Aorta (tissue), 5 donors: ENCODE data around the gene UBE3D. TPM values are rescaled to one million over a fixed set of nuclear protein-coding genes. Genes with fewer than 3 reads are reported as not detected.
"Not testable (repeated sequence)": the region's sequence is repeated elsewhere in the genome, so short reads cannot be mapped to it uniquely, and the experiment has no call there.

Source experiments
- ATAC-seq: fragments of 200-7000 bp; cut with Tn5 transposase; one replicate; pipeline ENCODE4 v1.9.1; 2022; ENCODE audit warnings: moderate library complexity; ENCODE audit not compliant: low FRiP score
- DNase-seq, 2 donors: peaks; one replicate each; pipeline ENCODE4 v3.0.0-alpha.2; 2020
- H3K27ac ChIP-seq, 2 donors: one replicate each; pipeline ENCODE4 v1.5.1; 2013; ENCODE audit warnings: low read length in 2 of 2, mild to moderate bottlenecking in 2 of 2, moderate library complexity in 2 of 2, control low read depth in 1 of 2, inconsistent platforms in 1 of 2, low read depth in 1 of 2
- H3K27me3 ChIP-seq, 2 donors: one replicate each; pipeline ENCODE4 v1.6.1; 2013; ENCODE audit warnings: control low read depth in 1 of 2, low read length in 1 of 2, mild to moderate bottlenecking in 1 of 2, moderate library complexity in 1 of 2; ENCODE audit not compliant: insufficient read depth in 2 of 2, control insufficient read depth in 1 of 2
- H3K36me3 ChIP-seq, 2 donors: one replicate each; pipeline ENCODE4 v1.6.1; 2013; ENCODE audit warnings: control low read depth in 1 of 2, low read length in 1 of 2, mild to moderate bottlenecking in 1 of 2; ENCODE audit not compliant: insufficient read depth in 2 of 2, control insufficient read depth in 1 of 2
- H3K4me1 ChIP-seq, 2 donors: one replicate each; pipeline ENCODE4 v1.6.1; 2013; ENCODE audit warnings: low read length in 2 of 2, control low read depth in 1 of 2, mild to moderate bottlenecking in 1 of 2, moderate library complexity in 1 of 2; ENCODE audit not compliant: insufficient read depth in 2 of 2, control insufficient read depth in 1 of 2
- H3K4me3 ChIP-seq, 2 donors: one replicate each; pipeline ENCODE4 v1.5.1; 2013; ENCODE audit warnings: low read length in 2 of 2, control low read depth in 1 of 2, mild to moderate bottlenecking in 1 of 2
- H3K9me3 ChIP-seq: one replicate; pipeline ENCODE4 v1.6.1; 2013; ENCODE audit warnings: mild to moderate bottlenecking, low read length; ENCODE audit not compliant: control insufficient read depth
- WGBS, 2 donors: extraction: QIAGEN DNeasy Blood & Tissue Kit; methylation state at CpG; one replicate each; pipeline ENCODE4 v1.1.7; 2013; 5-methylcytosine and 5-hydroxymethylcytosine counted together
- intact Hi-C, 2 donors: fragments of 100-400 bp; cut with DNase I; formaldehyde crosslinking; loops; one replicate each; pipeline versions ENCODE4 v1.14.2 to v1.15.0; 2022
- polyA plus RNA-seq, 2 donors: library from polyadenylated mRNA; stranded (reverse); fragments of 200-250 nt; gene quantifications; one replicate each; pipeline ENCODE4 v1.2.3, GENCODE V29; 2013
- total RNA-seq, 2 donors: library from RNA; stranded (reverse); fragmentation: NEBNext Ultra II Directional; extraction: Animal tissue kit (Norgen Biotek cat#: 25700); gene quantifications; one replicate each; pipeline ENCODE4 v1.2.1, GENCODE V29; 2021
- donor health status: healthy with polysubstance abuse.
- donor health status: Bipolar disorder and iron deficiency.
- donor health status: DM: no; HTN: no; CAD: no.
- donor health status: DM: no; HTN: no; CAD: no.
- donor health status: DM: yes; HTN: yes; CAD: no.

UBE3D gene
- total and polyA plus RNA-seq, 4 donors: 1.8 to 7.7 (median 3.7) TPM

DNA sequence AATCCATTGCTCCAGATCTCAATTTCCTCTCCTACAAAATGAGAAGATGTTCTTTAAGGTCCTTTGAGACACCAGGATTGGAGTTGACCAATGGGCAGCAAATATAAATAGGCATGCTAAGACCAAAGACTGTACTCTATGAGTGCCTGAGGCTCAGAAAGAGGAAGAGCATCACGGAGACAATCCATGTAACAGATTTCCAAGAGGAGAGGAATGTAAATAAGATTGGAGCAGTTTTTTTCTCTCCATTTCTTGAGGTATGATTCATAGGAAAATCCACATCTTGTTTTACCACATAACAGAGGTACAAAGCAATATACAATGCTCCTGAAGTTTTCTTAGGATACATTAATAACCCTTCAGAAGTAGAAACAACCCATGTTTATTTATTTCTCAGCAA lies 109.8 kb downstream of the UBE3D start:
- no peak overlapping the region for H3K27ac ChIP-seq
- H3K27me3 ChIP-seq: no peaks in the 10 kb centered on the region
- WGBS, 2 donors: 83 to 86% methylated on average over 1 of the region's 1 CpG
- H3K9me3 ChIP-seq: peaks cover 1% of the 10 kb centered on the region
- ATAC-seq (no peak), DNase-seq (no peak)
- H3K36me3 ChIP-seq: no peaks in the 10 kb centered on the region
- H3K4me3 ChIP-seq: no peak overlapping the region
- intact Hi-C loops: no loop called here
- no peaks in the 10 kb centered on the region for H3K4me1 ChIP-seq

DNA sequence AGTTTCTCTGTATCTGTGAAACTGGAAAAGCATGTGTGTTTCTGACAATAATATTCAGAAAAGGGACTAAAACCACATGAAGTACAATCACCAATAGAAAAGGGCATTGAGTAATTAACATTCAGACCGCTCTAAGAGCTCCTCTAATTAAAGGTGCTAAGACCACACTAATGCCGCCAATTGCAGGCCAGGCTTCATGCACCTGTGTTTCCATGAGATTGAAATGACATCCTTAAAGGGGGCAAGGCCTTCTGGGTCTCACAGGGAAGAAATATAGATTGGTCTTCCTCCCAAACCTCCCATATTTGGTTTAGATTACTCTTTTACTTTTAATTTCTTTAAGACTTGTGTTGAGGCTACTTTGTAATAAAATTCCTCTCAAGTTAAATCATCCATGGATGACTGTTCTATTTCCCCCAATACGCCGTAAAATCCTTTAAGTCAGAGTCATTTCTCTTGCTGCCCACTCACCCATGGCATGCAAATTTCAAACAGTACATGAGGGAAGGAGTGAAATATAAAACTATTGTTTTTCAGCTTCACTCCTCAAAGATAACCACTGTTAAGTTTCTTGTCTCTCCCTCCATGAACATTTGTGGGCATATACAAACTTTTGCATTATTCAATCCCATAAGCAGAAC lies 110.6 kb downstream of the UBE3D start:
- no peak for ATAC-seq
- H3K27ac ChIP-seq: no peak overlapping the region
- intact Hi-C loops: no loop called here

DNA sequence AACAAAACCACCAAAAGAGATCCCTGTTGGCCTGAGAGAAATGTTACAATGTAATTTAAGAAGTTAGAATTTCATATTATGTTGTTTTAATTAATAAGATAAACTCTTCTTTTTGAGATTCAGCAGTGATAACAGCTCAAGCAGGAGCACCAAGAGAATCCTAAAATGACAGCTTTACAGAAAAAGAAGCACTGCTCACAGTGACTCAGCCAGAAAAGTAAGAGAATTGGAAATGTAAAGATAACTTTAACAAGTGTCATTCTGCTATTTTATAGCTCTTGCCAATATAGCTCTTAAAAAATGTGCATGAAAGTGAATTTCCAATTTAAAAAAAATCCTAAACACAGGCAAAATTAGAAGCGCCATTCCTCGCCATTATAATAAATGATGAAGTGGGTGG lies 111.3 kb downstream of the UBE3D start:
- intact Hi-C loops: no loop called here
- H3K36me3 ChIP-seq: no peaks in the 10 kb centered on the region
- H3K9me3 ChIP-seq: peaks cover 1% of the 10 kb centered on the region
- no peak overlapping the region for H3K27ac ChIP-seq
- H3K4me1 ChIP-seq: no peaks in the 10 kb centered on the region
- H3K27me3 ChIP-seq: no peaks in the 10 kb centered on the region
- 71 to 97% methylated on average over 2 of the region's 2 CpGs for WGBS, 2 donors
- ATAC-seq (no peak), DNase-seq (no peak)
- no peak overlapping the region for H3K4me3 ChIP-seq

More for the DNA sequence above, 110.6 kb downstream of the UBE3D start:
- Histone ChIP-seq H3K4me1 (no peaks in the 10 kb centered on the region), H3K36me3 (no peaks in the 10 kb centered on the region), H3K27me3 (no peaks in the 10 kb centered on the region), H3K9me3 (peaks cover 1% of the 10 kb centered on the region), H3K4me3 (no peak overlapping the region)
- DNase-seq: no peak
- WGBS, 2 donors: 80 to 85% methylated on average over 4 of the region's 4 CpGs

DNA sequence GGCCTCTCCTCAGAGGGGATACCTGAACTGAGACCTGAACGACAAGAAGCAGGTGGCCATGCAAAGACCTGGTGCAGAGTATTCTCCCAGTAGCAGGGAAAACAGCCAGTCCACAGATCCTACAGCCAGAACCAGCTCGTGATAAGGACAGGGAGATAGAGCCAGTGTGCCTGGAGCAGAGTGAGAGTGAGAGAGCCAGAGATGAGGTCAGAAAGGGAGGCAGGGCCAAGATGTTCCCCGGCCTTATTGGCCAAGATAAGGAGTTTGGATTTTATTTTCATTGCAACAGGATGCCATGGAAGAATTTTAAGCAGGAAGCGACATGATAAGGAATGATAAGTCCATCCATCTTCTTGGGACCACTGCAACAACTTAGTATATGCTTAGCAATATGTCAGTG lies 111.8 kb downstream of the UBE3D start:
- Histone ChIP-seq H3K9me3 (peaks cover 1% of the 10 kb centered on the region), H3K4me3 (no peak overlapping the region), H3K36me3 (no peaks in the 10 kb centered on the region), H3K4me1 (no peaks in the 10 kb centered on the region), H3K27ac (no peak overlapping the region), H3K27me3 (no peaks in the 10 kb centered on the region)
- ATAC-seq (peak; percentile 63), DNase-seq (no peak)
- intact Hi-C loops: no loop called here
- WGBS, 2 donors: 4 to 11% methylated on average over 4 of the region's 4 CpGs

DNA sequence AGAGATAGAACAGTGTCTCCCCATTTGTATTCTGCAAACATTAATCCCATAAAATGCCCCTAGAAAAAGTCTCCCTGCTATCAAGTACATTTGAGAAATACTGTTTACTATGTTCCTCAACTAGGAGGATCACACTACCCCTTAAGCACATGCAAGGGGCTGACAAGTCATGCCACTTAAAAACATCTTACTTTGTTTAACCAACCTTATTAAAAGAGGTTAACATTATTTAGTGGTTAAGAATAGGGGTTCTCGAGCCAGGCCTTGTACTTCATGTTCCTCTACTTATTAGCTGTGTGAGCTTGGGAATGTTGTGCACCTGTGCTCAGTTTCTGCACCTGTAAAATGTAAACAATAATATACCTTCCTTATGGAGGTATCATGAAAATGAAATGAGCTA lies 113.7 kb downstream of the UBE3D start:
- 97 to 99% methylated on average over 1 of the region's 1 CpG for WGBS, 2 donors
- DNase-seq (no peak), ATAC-seq (no peak)
- peaks cover 1% of the 10 kb centered on the region for H3K9me3 ChIP-seq
- no peak overlapping the region for H3K27ac ChIP-seq
- H3K36me3 ChIP-seq: no peaks in the 10 kb centered on the region
- intact Hi-C loops: no loop called here
- H3K27me3 ChIP-seq: no peaks in the 10 kb centered on the region
- no peak overlapping the region for H3K4me3 ChIP-seq
- H3K4me1 ChIP-seq: no peaks in the 10 kb centered on the region

DNA sequence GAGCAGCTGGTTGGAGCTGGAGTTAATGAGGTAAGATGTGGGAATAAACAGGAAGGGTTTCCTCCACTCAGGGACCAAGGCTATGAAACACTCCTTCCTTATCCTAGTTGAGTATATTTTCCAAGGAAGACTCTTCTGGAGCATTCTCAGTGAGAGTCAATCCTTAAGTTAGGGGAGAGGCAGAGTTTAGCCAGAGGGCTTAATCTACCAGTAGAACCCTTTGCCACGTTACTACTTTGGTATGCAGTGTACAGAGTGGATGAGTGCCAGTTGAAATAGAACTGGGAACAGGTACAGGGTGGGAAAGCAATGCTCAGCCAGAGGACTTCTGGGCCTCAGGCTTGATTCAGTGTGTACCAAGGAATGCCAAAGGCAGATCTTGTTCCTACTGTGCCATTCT lies 114.3 kb downstream of the UBE3D start:
- 13 to 31% methylated on average over 1 of the region's 1 CpG for WGBS, 2 donors
- H3K4me1 ChIP-seq: no peaks in the 10 kb centered on the region
- intact Hi-C loops: no loop called here
- no peak overlapping the region for H3K4me3 ChIP-seq
- peaks cover 1% of the 10 kb centered on the region for H3K9me3 ChIP-seq
- ATAC-seq (no peak), DNase-seq (no peak)
- no peaks in the 10 kb centered on the region for H3K36me3 ChIP-seq
- no peak overlapping the region for H3K27ac ChIP-seq
- no peaks in the 10 kb centered on the region for H3K27me3 ChIP-seq

DNA sequence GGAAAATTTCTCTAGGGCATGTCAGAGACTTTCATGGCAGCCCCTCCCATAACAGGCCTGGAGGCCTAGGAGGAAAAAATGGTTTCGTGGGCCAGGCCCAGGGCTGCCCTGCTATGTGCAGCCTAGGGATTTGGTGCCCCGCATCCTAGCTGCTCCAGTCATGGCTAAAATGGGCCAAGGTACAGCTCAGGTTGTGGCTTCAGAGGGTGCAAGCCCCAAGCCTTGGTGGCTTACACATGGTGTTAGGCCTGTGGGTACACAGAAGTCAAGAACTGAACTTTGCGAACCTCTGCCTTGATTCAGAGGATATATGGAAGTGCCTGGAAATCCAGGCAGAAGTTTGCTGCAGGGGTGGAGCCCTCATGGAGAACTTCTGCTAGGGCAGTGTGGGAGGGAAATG lies 134.7 kb downstream of the UBE3D start:
- H3K27ac ChIP-seq, DNase-seq, H3K36me3 ChIP-seq, H3K4me3 ChIP-seq, ATAC-seq, H3K4me1 ChIP-seq, H3K9me3 ChIP-seq, H3K27me3 ChIP-seq, intact Hi-C loops: not testable (repeated sequence)
- 97 to 100% methylated on average over 3 of the region's 3 CpGs for WGBS, 2 donors

DNA sequence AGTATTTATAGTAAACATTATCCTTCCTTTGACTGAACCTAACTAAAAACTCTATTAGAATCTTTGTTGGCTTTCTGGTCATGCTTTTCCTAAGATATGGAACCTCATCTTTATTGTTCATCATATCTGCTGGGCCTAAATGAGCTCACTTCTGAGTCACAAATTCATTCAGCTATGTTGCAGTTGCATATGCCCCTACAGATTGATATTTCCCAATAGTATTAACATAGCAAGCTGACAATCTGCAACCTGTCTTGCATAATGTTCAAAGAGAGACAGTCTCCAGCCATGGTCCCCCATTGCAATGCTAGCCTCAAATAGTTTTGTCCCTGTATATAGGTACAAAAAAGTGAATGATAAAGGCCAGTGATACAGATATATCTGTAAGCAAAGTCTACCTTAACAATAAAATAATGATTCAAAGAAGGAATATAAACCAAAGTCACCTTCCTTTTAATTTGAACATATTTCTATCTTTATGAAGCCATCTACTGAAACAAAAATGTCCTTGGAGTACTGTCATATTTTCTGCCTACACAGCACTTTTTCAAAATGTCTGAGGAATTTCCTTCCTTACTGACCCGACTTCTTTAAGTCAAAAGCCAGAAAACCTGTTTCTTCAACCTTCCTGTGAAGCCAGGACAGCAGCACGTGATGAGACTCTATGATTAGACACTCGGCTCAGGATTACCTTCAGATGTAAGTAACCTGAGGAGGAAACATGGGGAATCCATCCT lies 140.7 kb downstream of the UBE3D start:
- Histone ChIP-seq H3K36me3 (no peaks in the 10 kb centered on the region), H3K4me3 (no peak overlapping the region), H3K27ac (no peak overlapping the region), H3K9me3 (no peaks in the 10 kb centered on the region), H3K4me1 (no peaks in the 10 kb centered on the region), H3K27me3 (no peaks in the 10 kb centered on the region)
- DNase-seq (no peak), ATAC-seq (no peak)
- intact Hi-C loops: no loop called here
- WGBS, 2 donors: 37 to 66% methylated on average over 3 of the region's 3 CpGs

DNA sequence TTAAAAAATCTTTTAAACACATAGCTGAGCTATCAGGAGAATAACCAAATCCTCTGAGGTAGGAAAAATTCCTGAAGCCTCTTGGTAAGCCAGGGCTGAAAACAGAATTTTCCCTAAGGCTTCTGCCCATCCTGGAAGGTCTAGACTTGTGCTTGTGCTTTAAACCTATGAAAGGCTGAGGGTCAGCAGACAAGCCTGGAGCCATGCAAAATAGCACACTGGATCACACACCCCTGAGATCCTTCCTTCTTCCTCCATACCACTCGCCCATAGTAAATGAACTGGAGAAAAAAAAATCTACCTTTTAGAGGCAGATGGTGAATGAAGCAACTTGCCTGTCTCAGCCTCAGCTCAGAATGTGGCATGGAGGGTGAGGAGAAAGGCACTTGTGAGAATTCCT lies 144.4 kb downstream of the UBE3D start:
- H3K27me3 ChIP-seq: no peaks in the 10 kb centered on the region
- no peak overlapping the region for H3K27ac ChIP-seq
- H3K36me3 ChIP-seq: no peaks in the 10 kb centered on the region
- no peaks in the 10 kb centered on the region for H3K9me3 ChIP-seq
- WGBS, 2 donors: 88 to 94% methylated on average over 1 of the region's 1 CpG
- ATAC-seq (no peak), DNase-seq (no peak)
- peaks cover 0 to 3% of the 10 kb centered on the region in 2 donors for H3K4me1 ChIP-seq
- H3K4me3 ChIP-seq: no peak overlapping the region
- intact Hi-C loops: no loop called here
